IMR-90 (cell line): ENCODE data around the gene IL4R. TPM values are rescaled to one million over a fixed set of nuclear protein-coding genes. Genes with fewer than 3 reads are reported as not detected.

Source experiments
- ATAC-seq: fragments of 200-7000 bp; cut with Tn5 transposase; 2 replicates; pipeline ENCODE4 v1.9.1; 2020; ENCODE audit warnings: low read depth, mild to moderate bottlenecking, moderate library complexity
- BruUV-seq: library from RNA; stranded (reverse); fragments of 400-500 nt; replicated peaks from 2 replicates; lab custom pipeline; 2021; lab: Mats Ljungman, UMichigan
- CTCF ChIA-PET: fragments of 300-600 bp; formaldehyde crosslinking; extraction: SDS; loops from one replicate; lab custom pipeline; 2021; ENCODE audit warnings: antibody characterized with exemption; lab: Yijun Ruan, JAX
- POLR2A ChIA-PET: fragments of 300-600 bp; sonication (Branson Sonifier 250); formaldehyde crosslinking; loops from one replicate; lab custom pipeline; 2022; ENCODE audit warnings: antibody characterized with exemption; ENCODE audit not compliant: unreplicated experiment; lab: Charles Lee
- DNase-seq: peaks from one replicate; pipeline ENCODE4 v3.0.0; 2013
- H2AFZ ChIP-seq: replicated peaks from 2 replicates; pipeline ENCODE3; 2013; ENCODE audit warnings: low read length, mild to moderate bottlenecking; ENCODE audit not compliant: poor library complexity
- H2AK5ac ChIP-seq: 2 replicates; pipeline ENCODE4 v1.6.1; 2013; ENCODE audit warnings: low read depth, low read length, inconsistent platforms
- H2AK9ac ChIP-seq: replicated peaks from 2 replicates; pipeline ENCODE3; 2013; ENCODE audit warnings: mild to moderate bottlenecking, low read depth, low read length, moderate library complexity; ENCODE audit not compliant: poor library complexity
- H2BK120ac ChIP-seq: 2 replicates; pipeline ENCODE4 v1.6.1; 2013; ENCODE audit warnings: low read depth, low read length, inconsistent platforms
- H2BK15ac ChIP-seq: 3 replicates; pipeline ENCODE4 v1.6.1; 2013; ENCODE audit warnings: low read depth, low read length, inconsistent platforms
- H2BK20ac ChIP-seq: 2 replicates; pipeline ENCODE4 v1.6.1; 2013; ENCODE audit warnings: low read depth, mild to moderate bottlenecking, inconsistent platforms, low read length, moderate library complexity
- H2BK5ac ChIP-seq: 2 replicates; pipeline ENCODE4 v1.6.1; 2013; ENCODE audit warnings: mild to moderate bottlenecking, low read depth, low read length, inconsistent platforms; ENCODE audit not compliant: poor library complexity, severe bottlenecking
- H3K14ac ChIP-seq: replicated peaks from 2 replicates; pipeline ENCODE4 v1.6.1; 2013; ENCODE audit warnings: low read depth, low read length, inconsistent platforms
- H3K18ac ChIP-seq: 2 replicates; pipeline ENCODE4 v1.6.1; 2013; ENCODE audit warnings: low read depth, low read length, control low read depth
- H3K23ac ChIP-seq: 2 replicates; pipeline ENCODE4 v1.6.1; 2013; ENCODE audit warnings: low read depth, low read length, inconsistent platforms
- H3K27ac ChIP-seq: 2 replicates; pipeline ENCODE4 v1.5.1; 2013; ENCODE audit warnings: mild to moderate bottlenecking, control low read depth, low read length; ENCODE audit not compliant: insufficient read depth
- H3K27me3 ChIP-seq: 2 replicates; pipeline ENCODE4 v1.6.1; 2013; ENCODE audit warnings: low read length; ENCODE audit not compliant: control insufficient read depth, insufficient read depth
- H3K36me3 ChIP-seq: 2 replicates; pipeline ENCODE4 v1.6.1; 2013; ENCODE audit warnings: low read length, mixed read lengths; ENCODE audit not compliant: control insufficient read depth, insufficient read depth
- H3K4ac ChIP-seq: 2 replicates; pipeline ENCODE4 v1.6.1; 2013; ENCODE audit warnings: low read depth, low read length, inconsistent platforms
- H3K4me1 ChIP-seq: 2 replicates; pipeline ENCODE4 v1.6.1; 2013; ENCODE audit warnings: low read length, mixed read lengths; ENCODE audit not compliant: control insufficient read depth, insufficient read depth
- H3K4me2 ChIP-seq: 2 replicates; pipeline ENCODE4 v1.6.1; 2013; ENCODE audit warnings: low read depth, mild to moderate bottlenecking, control low read depth, low read length, moderate library complexity
- H3K4me3 ChIP-seq: 2 replicates; pipeline ENCODE4 v1.5.1; 2013; ENCODE audit warnings: low read depth, mild to moderate bottlenecking, control low read depth, low read length, moderate library complexity; ENCODE audit not compliant: insufficient read depth
- H3K56ac ChIP-seq: 2 replicates; pipeline ENCODE4 v1.6.1; 2013; ENCODE audit warnings: low read length, inconsistent platforms; ENCODE audit not compliant: insufficient read depth; ENCODE audit errors: extremely low read depth
- H3K79me1 ChIP-seq, 2 experiments: 2 replicates each; pipeline ENCODE4 v1.6.1; 2013; ENCODE audit warnings: low read length in 2 of 2, inconsistent platforms in 1 of 2, low read depth in 1 of 2
- H3K9ac ChIP-seq: 2 replicates; pipeline ENCODE4 v1.6.1; 2013; ENCODE audit warnings: low read depth, low read length, control low read depth
- H3K9me1 ChIP-seq: 2 replicates; pipeline ENCODE4 v1.6.1; 2013; ENCODE audit warnings: low read length, inconsistent platforms; ENCODE audit not compliant: insufficient read depth
- H3K9me3 ChIP-seq: 2 replicates; pipeline ENCODE4 v1.6.1; 2013; ENCODE audit warnings: low read length; ENCODE audit not compliant: control insufficient read depth, insufficient read depth
- H4K20me1 ChIP-seq: 2 replicates; pipeline ENCODE4 v1.6.1; 2013; ENCODE audit warnings: low read length, inconsistent platforms; ENCODE audit not compliant: insufficient read depth
- H4K5ac ChIP-seq: 2 replicates; pipeline ENCODE4 v1.6.1; 2013; ENCODE audit warnings: mild to moderate bottlenecking, low read depth, low read length, control low read depth
- H4K8ac ChIP-seq, 2 experiments: 2 replicates each; pipeline ENCODE4 v1.6.1; 2013; ENCODE audit warnings: low read depth in 2 of 2, low read length in 2 of 2, control low read depth in 1 of 2, inconsistent platforms in 1 of 2
- H4K91ac ChIP-seq: 2 replicates; pipeline ENCODE4 v1.6.1; 2013; ENCODE audit warnings: low read depth, low read length, inconsistent platforms; ENCODE audit not compliant: insufficient read depth
- BHLHE40 ChIP-seq: fragments of 150-350 bp; IDR thresholded peaks from 2 replicates; pipeline ENCODE4 v1.6.1; 2016; ENCODE audit warnings: mild to moderate bottlenecking, low read depth, low read length
- CEBPB ChIP-seq: IDR thresholded peaks from 2 replicates; pipeline ENCODE4 v1.6.1; 2012; ENCODE audit warnings: low read depth, low read length, improper control_type of control experiment
- CHD1 ChIP-seq: IDR thresholded peaks from 2 replicates; pipeline ENCODE4 v1.6.1; 2012; ENCODE audit warnings: low read depth, low read length, improper control_type of control experiment
- CTCF ChIP-seq: conservative IDR thresholded peaks from 2 replicates; pipeline ENCODE4 v1.5.1; 2012; ENCODE audit warnings: mild to moderate bottlenecking, low read depth, low read length, improper control_type of control experiment
- ELK1 ChIP-seq: fragments of 150-350 bp; IDR thresholded peaks from 2 replicates; pipeline ENCODE4 v1.6.1; 2016; ENCODE audit warnings: low read depth, mild to moderate bottlenecking, low read length, moderate library complexity, borderline replicate concordance
- FOS ChIP-seq: fragments of 150-350 bp; IDR thresholded peaks from 2 replicates; pipeline ENCODE4 v1.6.1; 2016; ENCODE audit warnings: low read depth, low read length
- MAFK ChIP-seq: IDR thresholded peaks from 2 replicates; pipeline ENCODE4 v1.6.1; 2012; ENCODE audit warnings: low read depth, low read length, improper control_type of control experiment
- MAZ ChIP-seq: IDR thresholded peaks from 2 replicates; pipeline ENCODE4 v1.6.1; 2012; ENCODE audit warnings: low read depth, mild to moderate bottlenecking, low read length, improper control_type of control experiment, moderate library complexity, borderline replicate concordance
- MXI1 ChIP-seq: IDR thresholded peaks from 2 replicates; pipeline ENCODE4 v1.6.1; 2012; ENCODE audit warnings: low read depth, mild to moderate bottlenecking, low read length, moderate library complexity, borderline replicate concordance
- NFE2L2 ChIP-seq: fragments of 150-350 bp; IDR thresholded peaks from 2 replicates; pipeline ENCODE4 v1.6.1; 2016; ENCODE audit warnings: low read depth, mild to moderate bottlenecking, low read length
- POLR2A ChIP-seq: IDR thresholded peaks from 2 replicates; pipeline ENCODE4 v1.6.1; 2012; ENCODE audit warnings: mild to moderate bottlenecking, low read depth, low read length
- RAD21 ChIP-seq: IDR thresholded peaks from 2 replicates; pipeline ENCODE4 v1.6.1; 2012; ENCODE audit warnings: low read length, improper control_type of control experiment
- RCOR1 ChIP-seq: IDR thresholded peaks from 2 replicates; pipeline ENCODE4 v1.6.1; 2012; ENCODE audit warnings: mild to moderate bottlenecking, low read length, improper control_type of control experiment; ENCODE audit not compliant: insufficient replicate concordance
- RFX5 ChIP-seq: IDR thresholded peaks from 2 replicates; pipeline ENCODE4 v1.8.0; 2012; ENCODE audit warnings: low read depth, mild to moderate bottlenecking, low read length, moderate library complexity
- SMC3 ChIP-seq: fragments of 150-350 bp; IDR thresholded peaks from 2 replicates; pipeline ENCODE4 v1.6.1; 2016; ENCODE audit warnings: low read depth, mild to moderate bottlenecking, antibody characterized with exemption, low read length, moderate library complexity
- WGBS, 2 experiments: methylation state at CpG; one replicate each; pipeline versions ENCODE4 v1.1.5 to v1.1.7; 2013; ENCODE audit warnings: missing lambda C conversion rate in 2 of 2; ENCODE audit not compliant: insufficient read length in 1 of 2; ENCODE audit errors: extremely low coverage in 2 of 2; 5-methylcytosine and 5-hydroxymethylcytosine counted together
- dilution Hi-C: fragments of 300-500 bp; cut with HindIII; formaldehyde crosslinking; loops from one replicate; pipeline ENCODE4 v1.14.3; 2018; ENCODE audit warnings: low sequenced_read_pairs; ENCODE audit not compliant: unreplicated experiment
- in situ Hi-C: fragments of 300-500 bp; cut with MboI; formaldehyde crosslinking; loops from 3 replicates; pipeline ENCODE4 v1.14.3; 2019; ENCODE audit warnings: low sequenced_read_pairs, inconsistent platforms, mixed read lengths
- intact Hi-C: fragments of 100-400 bp; cut with micrococcal nuclease; formaldehyde crosslinking; loops from 2 replicates; pipeline ENCODE4 v1.10.0; 2022
- polyA plus RNA-seq, 3 experiments: library from polyadenylated mRNA; depleted of rRNA; stranded (reverse); fragments of >200 nt; gene quantifications; 2 replicates each; pipeline ENCODE4 v1.2.3, GENCODE V29; 2012; ENCODE audit warnings: low replicate concordance in 1 of 3
- total RNA-seq: library from RNA; depleted of rRNA; stranded (reverse); fragments of >200 nt; gene quantifications from 2 replicates; pipeline ENCODE4 v1.2.3, GENCODE V29; 2012
- TF ChIP-seq, protein P1 (sequence below): fragments of 150-350 bp; IDR thresholded peaks from 2 replicates; pipeline ENCODE4 v1.6.1; 2017; ENCODE audit warnings: mild to moderate bottlenecking, antibody characterized with exemption, low read length, low read depth

Gene IL4R
- total and polyA plus RNA-seq, 2 of the 4 experiments (the other 2 are of a cell fraction) = 6.3 to 18.7 TPM

DNA sequence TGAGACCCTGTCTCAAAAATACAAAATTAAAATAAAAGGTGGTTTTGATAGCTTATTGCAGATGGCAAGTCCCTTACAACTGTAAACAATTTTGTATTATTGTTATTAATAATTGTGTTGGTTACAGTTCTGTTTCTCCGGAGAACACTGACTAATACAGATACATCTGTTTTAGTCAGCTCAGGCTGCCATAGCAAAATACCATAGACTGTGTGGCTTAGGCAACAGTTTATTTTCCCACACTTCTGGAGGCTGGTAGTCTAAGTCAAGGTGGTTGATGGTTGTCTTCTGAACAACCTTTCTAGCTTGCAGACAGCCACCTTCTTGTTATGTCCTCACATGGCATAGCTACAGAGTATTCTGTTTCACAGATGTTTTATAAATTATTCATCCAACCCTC lies 74.0 kb downstream of the IL4R start:
- BruUV-seq = no TSS peak
- H4K20me1 ChIP-seq = no peaks in the 10 kb centered on the region
- H2BK20ac ChIP-seq = no peak overlapping the region
- DNase-seq (no peak), ATAC-seq (peak; percentile 76)
- no peak overlapping the region for H3K4ac ChIP-seq
- CTCF ChIA-PET = interaction anchor here (0.8 kb wide), 1 partner anchor 12 kb away, joined by 3 read pairs; no protein-coding TSS in a partner anchor
- no peak overlapping the region for H3K56ac ChIP-seq
- H3K9me3 ChIP-seq = peaks cover 17% of the 10 kb centered on the region
- no peak overlapping the region for H3K14ac ChIP-seq
- no peak overlapping the region for H2BK5ac ChIP-seq
- dilution Hi-C loops (no loop called here), in situ Hi-C loops (loop anchor here (25.0 kb wide), 1 partner anchor 1550 kb away; no protein-coding TSS in a partner anchor), intact Hi-C loops (no loop called here)
- no peaks in the 10 kb centered on the region for H3K27me3 ChIP-seq
- H2AK5ac ChIP-seq = no peak overlapping the region
- no peak overlapping the region for H3K4me2 ChIP-seq
- H3K18ac ChIP-seq = no peak overlapping the region
- no peaks in the 10 kb centered on the region for H3K36me3 ChIP-seq
- H3K4me1 ChIP-seq = no peaks in the 10 kb centered on the region
- no peak overlapping the region for H2BK120ac ChIP-seq
- H3K4me3 ChIP-seq = no peak overlapping the region
- no peaks in the 10 kb centered on the region for H3K9me1 ChIP-seq
- no peak for TF ChIP-seq RCOR1
- TF ChIP-seq MAZ = no peak
- no peak for TF ChIP-seq BHLHE40
- no peak for TF ChIP-seq FOS
- no peak for TF ChIP-seq SMC3
- no peak for TF ChIP-seq POLR2A
- no peak for TF ChIP-seq ELK1
- no peak for TF ChIP-seq MAFK
- no peak for TF ChIP-seq MXI1
- no peak for TF ChIP-seq NFE2L2
- TF ChIP-seq, protein P1, sequence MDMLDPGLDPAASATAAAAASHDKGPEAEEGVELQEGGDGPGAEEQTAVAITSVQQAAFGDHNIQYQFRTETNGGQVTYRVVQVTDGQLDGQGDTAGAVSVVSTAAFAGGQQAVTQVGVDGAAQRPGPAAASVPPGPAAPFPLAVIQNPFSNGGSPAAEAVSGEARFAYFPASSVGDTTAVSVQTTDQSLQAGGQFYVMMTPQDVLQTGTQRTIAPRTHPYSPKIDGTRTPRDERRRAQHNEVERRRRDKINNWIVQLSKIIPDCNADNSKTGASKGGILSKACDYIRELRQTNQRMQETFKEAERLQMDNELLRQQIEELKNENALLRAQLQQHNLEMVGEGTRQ = no peak
- TF ChIP-seq RFX5 = no peak
- no peak for TF ChIP-seq CHD1
- no peak for TF ChIP-seq CTCF
- no peak for TF ChIP-seq RAD21
- TF ChIP-seq CEBPB = no peak
- H4K8ac ChIP-seq = no peak overlapping the region
- no peak overlapping the region for H3K23ac ChIP-seq
- no peak overlapping the region for H3K9ac ChIP-seq
- POLR2A ChIA-PET = no interaction called here
- H2BK15ac ChIP-seq = no peak overlapping the region
- no peak overlapping the region for H3K27ac ChIP-seq
- no peak overlapping the region for H4K5ac ChIP-seq
- WGBS, 2 experiments = no CpG with 5 or more reads among the region's 1 CpG
- no peak overlapping the region for H2AFZ ChIP-seq
- no peaks in the 10 kb centered on the region for H3K79me1 ChIP-seq
- no peak overlapping the region for H4K91ac ChIP-seq
- H2AK9ac ChIP-seq = no peak overlapping the region
